IPS DF 6.9 (cell line): ENCODE data around the gene PARL.

Source experiments
- DNase-seq: peaks from one replicate; pipeline ENCODE4 v3.0.0-alpha.2; 2013; ENCODE audit warnings: low read depth, low spot score
- H3K27ac ChIP-seq: one replicate; pipeline ENCODE4 v1.5.1; 2013; ENCODE audit warnings: low read length, control low read depth
- H3K27me3 ChIP-seq: 2 replicates; pipeline ENCODE4 v1.6.1; 2013; ENCODE audit warnings: mild to moderate bottlenecking, low read length; ENCODE audit not compliant: control insufficient read depth, insufficient read depth
- H3K36me3 ChIP-seq: 2 replicates; pipeline ENCODE4 v1.6.1; 2013; ENCODE audit warnings: low read length; ENCODE audit not compliant: control insufficient read depth, insufficient read depth
- H3K4me1 ChIP-seq: 2 replicates; pipeline ENCODE4 v1.6.1; 2013; ENCODE audit warnings: low read length; ENCODE audit not compliant: control insufficient read depth, insufficient read depth
- H3K4me3 ChIP-seq: 2 replicates; pipeline ENCODE4 v1.5.1; 2013; ENCODE audit warnings: mild to moderate bottlenecking, low read length
- H3K9me3 ChIP-seq: 2 replicates; pipeline ENCODE4 v1.6.1; 2013; ENCODE audit warnings: low read length, inconsistent platforms; ENCODE audit not compliant: control insufficient read depth, insufficient read depth
- WGBS: extraction: QIAGEN DNeasy Blood & Tissue Kit; methylation state at CpG from one replicate; pipeline ENCODE4 v1.1.7; 2013; ENCODE audit warnings: mixed read lengths, missing lambda C conversion rate; ENCODE audit not compliant: insufficient read length, insufficient coverage; 5-methylcytosine and 5-hydroxymethylcytosine counted together

PARL gene

GRCh38 chr3:183819831-183820230 lies 64.8 kb downstream of the PARL start:
- Histone ChIP-seq H3K27ac (no peak overlapping the region), H3K4me3 (no peak overlapping the region), H3K4me1 (peaks cover 2% of the 10 kb centered on the region; the same call in 1 of the 2 replicates), H3K36me3 (0 out of 2 replicates have a peak, but pooled peaks cover 2% of the 10 kb centered on the region), H3K27me3 (no peaks in the 10 kb centered on the region), H3K9me3 (no peaks in the 10 kb centered on the region)
- DNase-seq, result no peak
- no CpG with 5 or more reads among the region's 6 CpGs for WGBS

- H3K4me1 ChIP-seq, result peaks cover 2% of the 10 kb centered on the region; the same call in 1 of the 2 replicates
- no CpG with 5 or more reads among the region's 25 CpGs for WGBS
- no peak for DNase-seq
Observed at GRCh38 chr3:183818706-183819624, 65.7 kb downstream of the PARL start.

GRCh38 chr3:183818041-183818620 lies 66.5 kb downstream of the PARL start:
- no peaks in the 10 kb centered on the region for H3K9me3 ChIP-seq
- peaks cover 2% of the 10 kb centered on the region; the same call in 1 of the 2 replicates for H3K4me1 ChIP-seq
- H3K4me3 ChIP-seq, result no peak overlapping the region
- no CpG with 5 or more reads among the region's 14 CpGs for WGBS
- no peaks in the 10 kb centered on the region for H3K27me3 ChIP-seq
- 0 out of 2 replicates have a peak, but pooled peaks cover 2% of the 10 kb centered on the region for H3K36me3 ChIP-seq
- DNase-seq, result no peak
- no peak overlapping the region for H3K27ac ChIP-seq

More at GRCh38 chr3:183818706-183819624, 65.7 kb downstream of the PARL start:
- Histone ChIP-seq H3K27me3 (no peaks in the 10 kb centered on the region), H3K36me3 (0 out of 2 replicates have a peak, but pooled peaks cover 2% of the 10 kb centered on the region), H3K27ac (no peak overlapping the region), H3K9me3 (no peaks in the 10 kb centered on the region), H3K4me3 (no peak overlapping the region)

GRCh38 chr3:183817639-183818038 lies 67.0 kb downstream of the PARL start:
- Histone ChIP-seq H3K4me1 (peaks cover 2% of the 10 kb centered on the region; the same call in 1 of the 2 replicates), H3K4me3 (no peak overlapping the region), H3K36me3 (0 out of 2 replicates have a peak, but pooled peaks cover 2% of the 10 kb centered on the region), H3K27ac (no peak overlapping the region), H3K9me3 (no peaks in the 10 kb centered on the region), H3K27me3 (no peaks in the 10 kb centered on the region)
- DNase-seq, result no peak
- WGBS, result no CpG with 5 or more reads among the region's 9 CpGs

- no peak overlapping the region for H3K27ac ChIP-seq
- no peaks in the 10 kb centered on the region; the same call in 1 of the 2 replicates for H3K4me1 ChIP-seq
- no CpG with 5 or more reads among the region's 20 CpGs for WGBS
- no peak for DNase-seq
- H3K9me3 ChIP-seq, result no peaks in the 10 kb centered on the region
- 0 out of 2 replicates have a peak, but pooled peaks cover 2% of the 10 kb centered on the region for H3K36me3 ChIP-seq
- H3K27me3 ChIP-seq, result no peaks in the 10 kb centered on the region
- H3K4me3 ChIP-seq, result no peak overlapping the region
Observed at GRCh38 chr3:183816681-183817510, 67.8 kb downstream of the PARL start.

GRCh38 chr3:183815951-183816475 lies 68.7 kb downstream of the PARL start:
- DNase-seq, result no peak

GRCh38 chr3:183815563-183815940 lies 69.1 kb downstream of the PARL start:
- Histone ChIP-seq H3K36me3 (peaks cover 12% of the 10 kb centered on the region), H3K27ac (no peak overlapping the region), H3K9me3 (no peaks in the 10 kb centered on the region), H3K4me3 (no peak overlapping the region), H3K27me3 (no peaks in the 10 kb centered on the region), H3K4me1 (no peaks in the 10 kb centered on the region; the same call in 1 of the 2 replicates)
- no peak for DNase-seq
- no CpG with 5 or more reads among the region's 9 CpGs for WGBS

More at GRCh38 chr3:183815951-183816475, 68.7 kb downstream of the PARL start:
- Histone ChIP-seq H3K27ac (no peak overlapping the region), H3K36me3 (peaks cover 7% of the 10 kb centered on the region), H3K4me3 (no peak overlapping the region; the same call in 1 of the 2 replicates), H3K9me3 (no peaks in the 10 kb centered on the region), H3K4me1 (no peaks in the 10 kb centered on the region; the same call in 1 of the 2 replicates), H3K27me3 (no peaks in the 10 kb centered on the region)
- no CpG with 5 or more reads among the region's 12 CpGs for WGBS

- peaks cover 21% of the 10 kb centered on the region for H3K36me3 ChIP-seq
- WGBS, result no CpG with 5 or more reads among the region's 1 CpG
Observed at GRCh38 chr3:183814240-183814639, 70.4 kb downstream of the PARL start.

GRCh38 chr3:183812761-183813445 lies 71.8 kb downstream of the PARL start:
- Histone ChIP-seq H3K27me3 (no peaks in the 10 kb centered on the region), H3K27ac (no peak overlapping the region), H3K9me3 (no peaks in the 10 kb centered on the region), H3K4me3 (no peak overlapping the region), H3K4me1 (no peaks in the 10 kb centered on the region; the same call in 1 of the 2 replicates), H3K36me3 (peaks cover 29% of the 10 kb centered on the region)
- no CpG with 5 or more reads among the region's 8 CpGs for WGBS
- DNase-seq, result no peak

More at GRCh38 chr3:183814240-183814639, 70.4 kb downstream of the PARL start:
- no peak overlapping the region for H3K4me3 ChIP-seq
- no peaks in the 10 kb centered on the region; the same call in 1 of the 2 replicates for H3K4me1 ChIP-seq
- no peaks in the 10 kb centered on the region for H3K27me3 ChIP-seq
- no peaks in the 10 kb centered on the region for H3K9me3 ChIP-seq
- DNase-seq, result no peak
- no peak overlapping the region for H3K27ac ChIP-seq
